GM19397 (cell line): ENCODE data around the gene KIFC1.
"Not testable (repeated sequence)": the region's sequence is repeated elsewhere in the genome, so short reads cannot be mapped to it uniquely, and the experiment has no call there.

ENCODE experiments used
- ATAC-seq: cut with Tn5 transposase; IDR thresholded peaks from one replicate; pipeline ENCODE4 v1.9.1; 2021; ENCODE audit warnings: mild to moderate bottlenecking, moderate library complexity; ENCODE audit not compliant: unreplicated experiment

KIFC1 gene

GRCh38 chr6:33373960-33374910 is 17.4 kb upstream of the KIFC1 start:
- ATAC-seq: no peak

- ATAC-seq: no peak
These were observed 16.4 kb upstream of the KIFC1 start for GRCh38 chr6:33375143-33375671.

GRCh38 chr6:33377171-33377570 is 14.5 kb upstream of the KIFC1 start:
- ATAC-seq: no peak

- ATAC-seq: not testable (repeated sequence)
These were observed 12.4 kb upstream of the KIFC1 start for GRCh38 chr6:33379184-33379583.

- no peak for ATAC-seq
These were observed 11.2 kb upstream of the KIFC1 start for GRCh38 chr6:33380272-33380981.

GRCh38 chr6:33383427-33384185 is 8.0 kb upstream of the KIFC1 start:
- ATAC-seq: no peak

GRCh38 chr6:33384581-33385020 is 7.0 kb upstream of the KIFC1 start:
- ATAC-seq: no peak

- ATAC-seq: no peak
These were observed 1.4 kb upstream of the KIFC1 start for GRCh38 chr6:33390173-33390572.

- ATAC-seq: no peak
These were observed 801 bp upstream of the KIFC1 start for GRCh38 chr6:33390767-33391277.

- ATAC-seq: peak; percentile 0
These were observed 435 bp downstream of the KIFC1 start for GRCh38 chr6:33391922-33392594.

- no peak for ATAC-seq
These were observed 949 bp downstream of the KIFC1 start for GRCh38 chr6:33392595-33392948.

GRCh38 chr6:33392979-33393378 is 1.4 kb downstream of the KIFC1 start:
- no peak for ATAC-seq

GRCh38 chr6:33397541-33397940 is 5.9 kb downstream of the KIFC1 start:
- no peak for ATAC-seq

- ATAC-seq: not testable (repeated sequence)
These were observed 7.0 kb downstream of the KIFC1 start for GRCh38 chr6:33398601-33399000.

- not testable (repeated sequence) for ATAC-seq
These were observed 8.3 kb downstream of the KIFC1 start for GRCh38 chr6:33399881-33400280.

- ATAC-seq: no peak
These were observed 13.3 kb downstream of the KIFC1 start for GRCh38 chr6:33404884-33405283.

GRCh38 chr6:33405386-33405940 is 13.8 kb downstream of the KIFC1 start:
- ATAC-seq: no peak

GRCh38 chr6:33406126-33406525 is 14.5 kb downstream of the KIFC1 start:
- no peak for ATAC-seq

GRCh38 chr6:33407132-33407718 is 15.6 kb downstream of the KIFC1 start:
- ATAC-seq: no peak
